HG02642 (cell line): ENCODE results near the gene B3GALT4.
A peak's percentile ranks its signal among the peaks of the same experiment; 100 is the strongest.
"Not testable (repeated sequence)": the region's sequence is repeated elsewhere in the genome, so short reads cannot be mapped to it uniquely, and the experiment has no call there.

ENCODE experiments used
- ATAC-seq: cut with Tn5 transposase; IDR thresholded peaks from one replicate; pipeline ENCODE4 v1.9.1; 2021; ENCODE audit warnings: mild to moderate bottlenecking; ENCODE audit not compliant: unreplicated experiment, poor library complexity

B3GALT4 gene

DNA sequence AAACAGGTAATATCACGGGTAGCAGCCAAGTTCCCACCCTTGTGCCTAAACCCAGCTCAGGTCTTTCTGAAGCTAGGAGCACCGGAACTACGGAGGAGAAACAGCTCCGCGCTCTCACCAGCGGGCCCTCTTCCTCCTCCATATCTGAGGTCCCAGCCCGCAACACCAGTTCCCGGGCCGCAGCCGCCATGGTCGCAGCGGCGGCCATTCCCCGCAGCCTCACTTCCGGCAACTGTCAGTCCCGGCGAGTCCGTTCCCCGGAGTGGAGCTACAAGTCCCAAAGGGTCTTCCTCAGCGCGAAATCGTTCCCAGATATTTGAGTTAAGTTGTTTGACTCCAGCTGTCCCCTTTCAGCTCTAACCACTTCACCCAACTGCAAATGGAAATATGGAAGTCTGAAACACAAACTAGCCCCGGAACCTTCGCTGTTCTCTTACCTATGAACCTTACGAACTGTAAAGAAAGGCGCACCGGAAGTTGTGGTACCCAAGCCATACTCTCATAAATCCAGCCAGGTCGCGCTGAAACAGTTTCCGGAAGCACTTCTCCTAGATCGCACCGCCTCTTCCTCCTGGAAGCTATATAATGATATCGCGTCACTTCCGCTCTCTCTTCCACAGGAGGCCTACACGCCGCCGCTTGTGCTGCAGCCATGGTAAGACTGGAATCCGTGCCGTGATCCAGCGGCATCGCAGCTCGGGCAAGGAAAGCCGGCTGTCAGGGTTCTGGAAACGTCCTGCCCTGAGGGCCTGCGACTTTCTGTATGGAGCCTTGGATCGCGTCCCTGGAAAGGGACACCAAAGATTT lies 5.3 kb upstream of the B3GALT4 start, which contains the start of the genes RPS18 and VPS52:
TSS of gene RPS18 (plus strand) at position 608 of the 807 bp plus-strand sequence. CDS start at position 653, 45 bp downstream.
TSS of gene VPS52 (minus strand) at position 409 of the 807 bp plus-strand sequence. CDS start at position 208, 201 bp downstream.
- peak; percentile 80 for ATAC-seq

- no peak for ATAC-seq
Observed at GRCh38 chr6:33272275-33273128, 4.4 kb upstream of the B3GALT4 start.

DNA sequence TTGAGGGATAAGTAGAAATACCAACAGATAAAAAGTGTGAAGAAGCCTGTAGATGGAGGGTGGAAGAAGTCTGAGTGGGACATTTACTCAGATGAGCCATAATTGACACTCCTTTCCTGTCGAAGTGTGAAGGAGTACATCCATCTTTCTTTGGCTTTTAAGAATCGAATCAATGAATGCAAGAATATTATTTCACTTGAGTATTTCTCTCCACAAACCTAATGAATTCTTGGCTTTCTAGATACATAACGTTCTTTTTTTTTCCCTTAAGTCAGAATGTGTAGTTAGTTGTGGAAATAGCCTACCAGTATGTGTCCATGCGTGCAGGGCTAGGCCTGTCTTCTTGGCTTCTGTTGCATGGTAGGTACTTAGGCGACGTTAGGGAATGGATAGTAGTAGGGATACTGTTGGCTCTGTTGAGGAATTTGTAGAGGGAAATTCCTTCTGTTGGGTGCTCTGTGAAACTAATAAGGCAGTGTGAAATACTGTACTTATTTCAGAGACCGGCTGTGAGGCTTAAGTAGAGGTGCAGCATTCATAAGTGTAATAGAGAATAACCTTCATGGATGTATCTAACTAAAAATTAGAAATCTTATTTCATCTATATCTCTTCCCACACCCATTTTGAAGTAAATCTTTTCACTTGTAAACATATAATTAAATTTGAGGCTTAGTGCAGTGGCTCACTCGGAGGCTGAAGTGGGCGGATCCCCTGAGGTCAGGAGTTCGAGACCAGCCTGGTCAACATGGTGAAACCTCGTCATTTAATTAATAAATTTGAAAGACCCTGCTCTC lies 3.6 kb upstream of the B3GALT4 start:
- no peak for ATAC-seq

GRCh38 chr6:33273924-33274902 lies 2.7 kb upstream of the B3GALT4 start:
- no peak for ATAC-seq

DNA sequence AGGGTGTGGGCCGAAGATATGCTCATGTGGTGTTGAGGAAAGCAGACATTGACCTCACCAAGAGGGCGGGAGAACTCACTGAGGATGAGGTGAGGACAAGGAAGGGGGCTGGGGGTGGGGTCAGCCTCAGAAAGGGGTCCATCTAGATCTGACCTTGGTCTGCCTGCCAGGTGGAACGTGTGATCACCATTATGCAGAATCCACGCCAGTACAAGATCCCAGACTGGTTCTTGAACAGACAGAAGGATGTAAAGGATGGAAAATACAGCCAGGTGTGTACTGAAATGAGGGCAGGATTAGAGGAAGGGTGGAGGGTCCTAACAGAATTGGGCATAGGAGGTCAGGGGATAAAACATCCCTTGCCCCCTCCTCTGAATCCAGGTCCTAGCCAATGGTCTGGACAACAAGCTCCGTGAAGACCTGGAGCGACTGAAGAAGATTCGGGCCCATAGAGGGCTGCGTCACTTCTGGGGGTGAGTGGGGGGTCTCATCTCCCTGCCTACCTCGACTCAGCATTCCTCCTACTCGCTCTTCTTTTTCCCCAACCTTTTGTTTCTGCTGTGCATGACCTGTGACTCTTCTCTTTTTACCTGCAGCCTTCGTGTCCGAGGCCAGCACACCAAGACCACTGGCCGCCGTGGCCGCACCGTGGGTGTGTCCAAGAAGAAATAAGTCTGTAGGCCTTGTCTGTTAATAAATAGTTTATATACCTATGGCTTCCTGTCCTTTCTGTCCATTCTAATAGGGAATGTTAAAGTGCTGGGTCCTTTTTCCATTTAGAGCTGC lies 935 bp upstream of the B3GALT4 start:
- not testable (repeated sequence) for ATAC-seq

- ATAC-seq: no peak
Observed at GRCh38 chr6:33276581-33276863, 401 bp upstream of the B3GALT4 start.

- ATAC-seq: no peak
Observed at GRCh38 chr6:33277663-33278391, 904 bp downstream of the B3GALT4 start.

DNA sequence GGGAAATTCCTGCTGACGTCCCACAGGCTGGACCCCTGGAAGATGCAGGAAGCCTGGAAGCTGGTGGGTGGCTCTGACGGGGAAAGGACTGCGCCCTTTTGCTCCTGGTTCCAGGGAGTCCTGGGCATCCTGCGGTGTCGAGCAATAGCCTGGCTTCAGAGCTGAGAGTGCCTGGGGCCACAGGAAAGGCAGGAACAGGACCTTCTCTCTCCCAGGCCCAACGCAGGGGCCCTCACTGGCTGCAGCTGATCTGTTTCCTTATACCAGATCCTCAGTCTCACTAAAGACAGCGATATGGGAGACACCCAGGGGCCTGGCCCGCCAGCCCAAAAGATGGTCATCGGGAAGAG lies 1.4 kb downstream of the B3GALT4 start:
- no peak for ATAC-seq

DNA sequence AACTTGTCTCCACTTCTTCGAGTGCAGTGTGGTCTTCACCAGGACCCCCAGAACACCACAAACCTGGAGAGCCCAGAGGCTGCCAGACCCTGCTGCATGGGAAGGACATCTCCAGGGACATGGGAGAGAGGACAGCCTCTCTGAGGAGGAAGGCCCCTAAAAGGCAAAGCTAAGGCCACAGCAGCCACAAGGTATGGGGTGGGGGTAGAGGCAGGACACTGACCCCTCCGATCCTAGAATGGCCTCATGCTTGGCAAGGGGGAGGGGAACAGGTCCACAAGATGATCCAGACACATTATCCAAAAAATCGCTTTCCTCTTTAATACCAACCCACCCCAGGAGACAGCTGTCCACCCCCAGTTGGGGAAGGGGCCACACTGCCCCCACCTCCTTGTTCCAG lies 1.9 kb downstream of the B3GALT4 start:
- ATAC-seq: no peak

GRCh38 chr6:33279257-33279695 lies 2.4 kb downstream of the B3GALT4 start:
- ATAC-seq: no peak

GRCh38 chr6:33279971-33280511 lies 3.1 kb downstream of the B3GALT4 start:
- ATAC-seq: no peak

DNA sequence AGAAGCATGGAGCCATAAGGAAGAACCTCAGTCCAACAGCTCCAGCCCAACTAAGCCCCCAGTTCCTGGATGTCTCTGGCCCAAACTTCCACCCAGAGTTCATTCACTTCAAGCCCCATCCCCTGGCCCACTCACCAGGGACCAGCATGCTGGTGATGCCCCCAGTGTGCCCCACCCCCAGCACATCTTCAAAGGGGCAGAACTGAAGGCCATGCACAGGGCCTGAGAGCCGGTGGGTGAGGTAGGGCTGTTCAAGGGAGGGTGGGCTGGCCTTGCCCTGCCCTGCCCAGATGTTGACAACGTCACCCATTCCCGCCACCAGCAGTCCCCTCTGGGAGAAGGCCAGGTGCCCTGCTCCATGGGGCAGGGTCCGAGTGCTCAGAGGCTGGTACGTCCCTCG lies 3.6 kb downstream of the B3GALT4 start:
- no peak for ATAC-seq

DNA sequence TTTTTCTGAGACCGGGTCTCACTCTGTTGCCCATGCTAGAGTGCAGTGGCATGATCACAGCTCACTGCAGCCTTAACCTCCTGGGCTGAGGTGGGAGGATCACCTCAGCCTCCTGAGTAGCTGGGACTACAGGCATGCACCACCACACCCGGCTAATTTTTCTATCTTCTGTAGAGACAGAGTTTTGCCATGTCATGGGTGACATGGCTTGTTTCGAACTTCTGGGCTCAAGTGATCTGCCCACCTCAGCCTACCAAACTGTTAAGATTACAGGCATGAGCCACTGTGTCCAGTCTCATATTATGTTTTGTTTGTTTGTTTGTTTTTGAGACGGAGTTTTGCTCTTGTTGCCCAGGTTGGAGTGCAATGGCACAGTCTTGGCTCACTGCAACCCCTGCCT lies 8.3 kb downstream of the B3GALT4 start:
- ATAC-seq: not testable (repeated sequence)

DNA sequence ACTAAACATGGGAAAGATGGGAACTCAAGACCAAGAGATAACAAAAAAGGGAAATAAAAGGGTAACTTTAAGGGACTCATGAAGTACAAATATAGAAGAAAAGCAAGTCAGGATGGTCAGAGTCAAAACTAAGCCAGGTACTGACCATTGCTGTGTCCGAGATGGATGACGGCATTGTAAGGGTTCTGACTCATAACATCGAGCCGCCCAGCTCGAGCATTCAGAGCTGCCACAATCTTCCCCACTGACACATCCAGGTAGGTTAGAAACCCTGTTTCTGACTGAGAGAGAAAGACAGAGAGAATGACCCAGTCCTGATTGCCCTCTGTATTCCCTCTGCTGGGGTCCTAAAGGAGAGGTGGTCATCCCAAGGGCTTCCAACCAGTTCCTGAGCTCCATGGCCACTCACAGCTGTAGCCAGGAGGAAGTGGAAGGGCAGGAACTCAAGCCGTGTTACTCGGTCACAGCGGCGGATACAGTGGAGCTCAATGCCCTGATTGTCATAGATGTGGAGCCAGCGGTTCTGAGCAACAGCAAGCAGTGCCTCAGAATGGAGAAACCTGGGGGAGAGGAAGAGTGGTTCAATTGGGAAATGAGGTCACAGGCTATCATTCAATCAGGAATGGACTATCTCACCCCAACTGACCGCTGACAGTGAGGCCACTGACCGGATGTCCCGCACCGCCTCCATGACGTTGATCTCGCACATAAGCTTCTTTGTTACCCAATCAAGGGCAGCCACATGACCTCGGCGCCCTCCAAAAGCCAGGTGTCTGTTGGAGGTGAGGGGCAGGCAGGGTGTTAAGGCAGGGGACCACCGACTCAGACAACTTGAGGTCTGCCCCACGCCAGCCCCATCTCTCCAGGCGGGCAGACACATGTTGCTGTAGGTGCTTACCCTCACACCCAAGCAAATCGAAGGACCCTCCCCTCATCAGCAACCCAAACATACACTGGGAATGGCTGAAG lies 10.3 kb downstream of the B3GALT4 start:
- no peak for ATAC-seq

DNA sequence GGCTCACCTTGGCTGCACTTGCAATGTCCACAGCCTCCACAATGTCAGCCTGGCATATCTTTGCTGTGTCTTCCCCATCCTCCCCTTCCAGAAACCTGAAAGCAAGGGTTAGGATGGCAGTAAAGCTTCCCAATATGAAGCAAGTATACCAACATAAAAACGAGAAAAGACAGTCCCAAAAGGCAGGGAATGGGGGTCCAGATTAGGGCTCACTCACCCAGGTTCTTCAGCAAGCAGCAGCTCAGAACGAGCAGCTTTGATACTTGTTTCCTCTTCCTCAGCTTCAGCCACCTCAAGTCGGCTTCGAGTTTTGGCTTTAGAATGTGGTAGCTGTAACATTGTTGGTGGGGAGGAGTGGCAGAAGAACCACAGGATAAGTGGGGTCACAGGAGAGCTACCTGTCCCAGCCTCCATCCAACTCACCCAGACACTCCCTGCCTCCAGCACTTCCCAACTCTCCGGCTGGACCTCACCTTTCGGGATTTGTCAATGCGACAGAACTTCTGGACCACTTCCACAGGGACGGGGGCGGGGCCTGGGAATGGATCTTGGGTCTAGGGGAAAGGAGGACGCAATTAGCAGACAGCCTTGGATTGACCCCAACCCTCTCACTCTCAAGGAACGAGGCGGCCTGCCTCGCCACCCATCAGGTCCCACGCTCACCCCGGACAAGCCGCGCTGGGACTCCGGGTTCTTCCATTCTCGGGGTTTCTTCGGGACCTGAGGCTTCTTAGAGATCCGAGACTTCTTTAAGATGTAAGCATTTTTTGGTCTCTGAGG lies 11.4 kb downstream of the B3GALT4 start:
- ATAC-seq: no peak
